Measurements from ENCODE around the gene UPF1.

UPF1 gene

DNA sequence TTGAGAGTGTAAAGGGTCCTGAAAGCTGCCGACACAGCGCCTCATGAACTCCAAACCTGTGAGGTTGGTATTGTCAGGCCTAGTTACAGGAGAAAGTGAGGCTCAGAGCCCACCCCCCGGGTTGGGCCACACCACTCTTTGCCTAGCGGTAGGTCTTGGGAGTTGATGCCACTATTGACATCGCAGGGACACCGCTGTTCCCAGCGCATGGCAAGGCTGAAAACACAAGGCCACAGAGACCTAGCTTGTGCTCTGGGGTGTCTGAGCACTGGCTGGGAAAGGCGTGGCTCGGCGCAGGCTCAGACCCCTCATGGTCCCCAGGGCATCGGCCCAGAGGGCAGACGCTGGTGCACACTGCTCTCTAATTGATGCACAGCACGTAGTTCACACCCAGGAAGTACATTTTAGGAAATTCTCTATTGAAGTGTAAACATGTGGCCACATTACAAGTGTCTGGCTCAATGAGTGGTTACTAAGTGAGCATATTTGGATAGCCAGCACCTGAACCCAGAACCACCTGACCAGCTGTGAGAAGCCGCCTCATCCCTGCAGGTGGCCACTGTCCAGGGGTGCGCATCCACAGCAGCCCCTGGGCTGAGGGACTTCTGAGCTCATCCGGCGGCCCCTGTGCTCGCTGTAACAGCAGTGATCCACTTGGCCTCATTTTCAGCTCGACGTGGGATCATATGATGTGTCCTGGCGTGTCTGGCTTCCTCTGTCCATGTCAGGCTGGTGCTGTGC, 27.3 kb downstream of the UPF1 start:
- no peak for DNase-seq

DNA sequence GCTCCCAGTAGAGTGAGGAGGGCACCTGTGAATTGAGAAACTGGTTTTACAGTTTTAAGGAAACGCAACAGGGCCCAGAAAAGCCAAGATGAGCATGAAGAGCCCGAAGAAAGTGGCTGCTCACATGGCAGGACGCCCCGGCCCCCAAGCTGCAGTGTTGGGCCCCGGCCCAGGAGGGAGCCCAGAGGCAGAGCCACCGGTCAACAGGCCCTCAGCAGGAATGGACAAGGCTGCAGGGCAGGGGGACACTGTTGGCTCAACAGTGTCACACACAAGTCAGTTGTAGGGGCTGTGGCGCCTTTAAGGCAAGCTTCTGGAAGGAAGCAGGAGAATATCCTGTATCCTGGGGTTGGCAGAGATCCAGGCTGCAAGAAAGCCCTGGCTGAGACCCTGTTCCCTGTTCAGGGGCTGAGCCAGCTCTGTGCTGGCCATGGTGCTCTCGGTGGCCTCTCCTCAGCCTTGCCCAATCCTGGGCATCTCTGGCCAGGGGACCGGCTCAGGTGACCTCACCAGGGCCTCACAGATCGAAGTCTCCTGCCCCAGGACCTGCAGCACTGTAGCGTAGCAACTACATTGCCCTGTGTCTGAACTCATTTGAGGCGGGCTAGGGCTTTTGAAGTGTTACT, 28.0 kb downstream of the UPF1 start:
- no peak for DNase-seq

DNA sequence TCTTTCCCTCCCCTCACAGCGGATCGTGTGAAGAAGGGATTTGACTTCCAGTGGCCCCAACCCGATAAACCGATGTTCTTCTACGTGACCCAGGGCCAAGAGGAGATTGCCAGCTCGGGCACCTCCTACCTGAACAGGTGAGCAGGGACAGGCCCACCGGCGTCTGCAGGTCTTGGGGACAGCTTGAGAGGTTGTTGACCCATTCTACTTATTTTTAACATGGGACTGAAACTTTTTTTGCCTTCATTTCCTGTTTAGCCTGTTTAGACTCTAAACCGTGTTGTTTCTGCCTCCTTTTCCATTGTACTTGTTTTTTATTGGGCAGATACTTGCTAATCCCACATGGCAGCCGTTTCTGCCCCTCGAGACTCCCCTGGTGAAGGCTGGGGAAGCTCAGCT, 28.5 kb downstream of the UPF1 start:
- DNase-seq: no peak

DNA sequence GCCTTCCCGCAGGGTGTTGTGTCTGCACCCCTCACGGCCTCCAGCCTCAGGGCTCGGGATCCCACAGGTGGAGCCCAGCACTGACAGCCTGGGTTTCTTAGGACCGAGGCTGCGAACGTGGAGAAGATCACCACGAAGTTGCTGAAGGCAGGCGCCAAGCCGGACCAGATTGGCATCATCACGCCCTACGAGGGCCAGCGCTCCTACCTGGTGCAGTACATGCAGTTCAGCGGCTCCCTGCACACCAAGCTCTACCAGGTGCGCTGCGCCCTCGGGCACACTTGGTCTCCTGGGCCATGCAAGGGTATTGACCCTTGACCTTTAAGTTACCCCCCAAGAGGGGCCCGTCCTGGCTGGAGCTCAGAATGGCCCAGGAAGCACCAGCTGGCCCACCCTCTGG, 29.0 kb downstream of the UPF1 start:
- no peak for DNase-seq

DNA sequence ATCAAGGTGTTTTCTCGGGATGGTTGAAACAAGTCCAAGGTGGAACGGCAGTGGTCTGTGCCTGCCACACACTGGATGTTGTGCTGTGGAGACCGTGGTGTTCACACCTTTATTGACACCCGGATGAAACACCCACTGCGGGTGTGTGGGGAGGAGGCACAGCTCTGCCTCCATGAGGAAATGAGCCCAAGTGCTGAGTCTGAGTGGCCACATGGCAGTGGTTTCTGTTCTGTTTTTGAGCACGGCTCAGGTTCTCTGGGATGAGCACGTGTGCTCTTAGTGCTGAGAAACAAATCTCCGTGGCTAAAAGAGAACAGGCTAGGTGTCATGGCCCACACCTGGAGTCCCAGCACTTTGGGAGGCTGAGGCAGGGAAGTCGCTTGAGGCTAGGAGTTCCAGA, 29.5 kb downstream of the UPF1 start:
- no peak for DNase-seq

DNA sequence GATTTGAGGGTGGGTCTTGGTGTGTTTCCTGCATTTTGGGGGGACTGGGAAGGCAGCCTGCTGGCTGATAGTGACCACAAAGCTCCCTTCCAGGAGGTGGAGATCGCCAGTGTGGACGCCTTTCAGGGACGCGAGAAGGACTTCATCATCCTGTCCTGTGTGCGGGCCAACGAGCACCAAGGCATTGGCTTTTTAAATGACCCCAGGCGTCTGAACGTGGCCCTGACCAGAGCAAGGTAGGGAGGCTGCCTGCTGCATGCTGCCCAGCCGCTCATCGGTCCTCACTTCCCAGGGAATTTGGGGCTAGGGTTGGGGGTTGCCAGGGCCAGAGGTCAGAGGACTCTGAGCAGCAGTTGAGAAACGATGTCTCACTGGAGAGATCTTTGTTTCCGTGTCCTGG, 30.2 kb downstream of the UPF1 start:
- DNase-seq: no peak

DNA sequence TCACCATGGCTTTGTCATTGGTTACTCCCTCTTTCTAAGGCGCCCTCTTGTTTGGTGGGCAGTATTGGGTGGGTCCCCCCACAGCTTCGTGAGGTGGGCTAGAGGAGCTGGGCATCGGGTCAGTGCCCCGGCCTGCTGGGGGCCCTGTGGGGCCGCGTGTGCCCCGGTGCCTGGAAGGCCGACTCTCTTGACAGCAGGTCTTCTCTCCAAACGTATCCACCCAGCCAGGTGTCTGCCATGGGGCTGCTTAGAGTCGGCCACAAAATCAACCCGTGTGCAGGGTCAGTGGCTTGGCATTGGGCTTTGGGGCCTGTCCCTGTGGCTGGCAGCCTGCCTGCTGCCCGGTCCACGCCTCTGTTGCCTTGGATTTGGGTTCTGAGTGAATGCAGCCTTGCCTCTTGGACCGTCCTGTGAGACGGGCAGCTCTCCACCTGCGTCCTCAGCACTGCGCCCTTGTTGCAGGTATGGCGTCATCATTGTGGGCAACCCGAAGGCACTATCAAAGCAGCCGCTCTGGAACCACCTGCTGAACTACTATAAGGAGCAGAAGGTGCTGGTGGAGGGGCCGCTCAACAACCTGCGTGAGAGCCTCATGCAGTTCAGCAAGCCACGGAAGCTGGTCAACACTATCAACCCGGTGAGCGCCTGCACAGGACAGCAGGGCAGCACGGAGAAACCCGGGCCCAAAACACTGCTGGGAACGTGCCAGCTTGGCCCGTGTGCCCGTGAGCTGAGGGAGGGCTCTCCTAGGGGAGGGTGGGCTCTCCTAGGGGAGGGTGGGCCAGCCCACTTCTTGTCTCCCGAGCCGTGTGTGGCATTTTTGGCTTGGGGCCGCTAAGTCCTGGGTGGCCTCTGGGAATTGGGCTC, 31.4 kb downstream of the UPF1 start:
- no peak for DNase-seq

DNA sequence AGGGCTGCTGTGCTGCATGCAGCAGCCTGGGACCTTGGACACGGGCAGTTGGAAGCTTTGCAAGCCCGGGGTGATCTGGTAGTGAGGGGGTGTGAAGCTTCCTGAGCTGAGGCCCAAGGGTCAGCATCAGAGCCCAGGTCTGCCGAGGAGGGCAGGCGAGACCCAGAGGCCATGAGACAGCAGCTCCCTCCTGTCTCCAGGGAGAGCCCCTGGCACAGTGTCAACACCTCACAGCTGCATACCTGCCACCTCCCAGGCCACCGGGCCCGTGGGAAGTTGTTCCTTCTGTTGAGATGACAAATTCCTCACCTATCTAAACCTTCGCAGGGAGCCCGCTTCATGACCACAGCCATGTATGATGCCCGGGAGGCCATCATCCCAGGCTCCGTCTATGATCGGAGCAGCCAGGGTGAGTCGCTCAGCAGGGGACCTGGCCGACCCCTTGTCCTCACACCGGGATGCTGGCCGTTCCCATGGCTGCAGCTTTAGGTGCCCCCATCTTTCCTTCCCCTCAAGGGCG, 32.1 kb downstream of the UPF1 start:
- no peak for DNase-seq

DNA sequence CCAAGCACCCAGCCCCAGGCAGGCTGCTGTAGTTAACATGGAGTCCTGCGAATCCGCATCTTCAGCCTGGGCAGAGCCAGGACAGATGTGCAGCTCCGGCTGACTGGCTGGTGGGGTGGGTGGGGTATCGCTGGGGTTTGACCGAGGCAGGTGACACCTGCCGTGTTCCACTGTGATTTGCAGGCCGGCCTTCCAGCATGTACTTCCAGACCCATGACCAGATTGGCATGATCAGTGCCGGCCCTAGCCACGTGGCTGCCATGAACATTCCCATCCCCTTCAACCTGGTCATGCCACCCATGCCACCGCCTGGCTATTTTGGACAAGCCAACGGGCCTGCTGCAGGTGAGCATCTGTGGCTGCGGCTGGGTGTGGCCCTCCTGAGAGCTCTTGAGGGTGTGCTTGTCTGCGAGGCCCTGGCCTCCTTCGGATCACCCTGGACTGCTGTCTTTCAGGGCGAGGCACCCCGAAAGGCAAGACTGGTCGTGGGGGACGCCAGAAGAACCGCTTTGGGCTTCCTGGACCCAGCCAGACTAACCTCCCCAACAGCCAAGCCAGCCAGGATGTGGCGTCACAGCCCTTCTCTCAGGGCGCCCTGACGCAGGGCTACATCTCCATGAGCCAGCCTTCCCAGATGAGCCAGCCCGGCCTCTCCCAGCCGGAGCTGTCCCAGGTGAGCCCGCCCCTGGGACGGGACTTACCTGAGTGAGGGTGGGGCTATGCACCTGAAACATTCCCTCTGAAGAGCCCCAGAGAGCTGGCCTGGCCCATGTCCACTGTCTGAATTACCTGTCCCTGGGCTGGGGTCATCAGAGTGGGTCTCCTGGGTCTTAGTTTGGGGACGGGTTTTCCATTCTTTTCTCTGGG, 33.6 kb downstream of the UPF1 start:
- DNase-seq: no peak

DNA sequence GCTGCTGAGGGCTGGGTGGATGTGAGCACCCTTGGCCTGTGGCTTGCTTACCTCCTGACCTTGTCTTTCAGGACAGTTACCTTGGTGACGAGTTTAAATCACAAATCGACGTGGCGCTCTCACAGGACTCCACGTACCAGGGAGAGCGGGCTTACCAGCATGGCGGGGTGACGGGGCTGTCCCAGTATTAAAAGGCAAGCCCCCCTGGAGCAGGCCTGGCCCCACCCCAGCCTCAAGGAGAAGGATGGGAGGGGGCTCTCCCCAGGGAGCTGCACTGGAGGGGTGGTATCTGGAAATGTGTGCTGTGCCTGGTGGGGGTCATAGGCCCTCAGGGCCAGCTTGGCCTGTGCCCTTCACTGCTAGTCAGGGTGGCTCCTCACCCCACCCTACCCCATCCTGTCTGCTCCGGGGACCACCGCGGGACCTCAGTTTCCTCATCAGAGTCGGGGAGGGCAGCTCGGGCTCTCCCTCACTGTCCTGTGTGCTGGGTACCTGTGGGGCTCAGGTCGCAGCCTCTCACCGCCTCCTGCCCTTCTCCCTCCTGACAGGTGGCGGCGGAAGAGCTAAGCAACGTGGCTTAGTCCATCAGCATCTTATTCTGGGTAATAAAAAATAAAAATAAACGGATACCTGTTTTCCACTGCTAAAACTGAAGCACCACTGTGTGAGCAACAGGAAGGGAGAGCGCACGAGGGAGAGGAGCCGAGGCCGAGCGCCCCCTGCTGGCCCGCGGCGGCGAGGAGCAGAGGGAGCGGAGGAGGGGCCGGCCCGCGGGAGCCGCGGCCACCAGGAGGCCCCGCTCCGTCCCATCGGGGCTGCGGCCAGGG, 34.4 kb downstream of the UPF1 start:
- peak; percentile 26 to 60 (median 46) for DNase-seq

DNA sequence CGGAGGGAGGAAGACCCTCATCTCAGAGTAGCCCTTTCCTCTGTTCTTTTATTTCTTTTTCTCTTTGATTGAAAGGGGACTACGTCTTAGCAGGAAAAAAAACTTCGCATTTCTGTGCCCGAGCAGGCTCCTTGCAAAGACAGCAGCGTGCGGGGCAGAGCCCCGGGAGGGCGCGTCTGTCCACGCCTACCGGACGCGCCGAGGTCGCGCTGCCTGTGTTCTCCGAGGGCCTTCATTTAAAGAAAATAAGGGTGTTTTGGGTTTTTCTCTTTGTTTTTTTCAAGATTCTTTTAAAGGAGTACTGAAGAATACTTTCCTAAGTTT, 35.0 kb downstream of the UPF1 start:
- no peak for DNase-seq

DNA sequence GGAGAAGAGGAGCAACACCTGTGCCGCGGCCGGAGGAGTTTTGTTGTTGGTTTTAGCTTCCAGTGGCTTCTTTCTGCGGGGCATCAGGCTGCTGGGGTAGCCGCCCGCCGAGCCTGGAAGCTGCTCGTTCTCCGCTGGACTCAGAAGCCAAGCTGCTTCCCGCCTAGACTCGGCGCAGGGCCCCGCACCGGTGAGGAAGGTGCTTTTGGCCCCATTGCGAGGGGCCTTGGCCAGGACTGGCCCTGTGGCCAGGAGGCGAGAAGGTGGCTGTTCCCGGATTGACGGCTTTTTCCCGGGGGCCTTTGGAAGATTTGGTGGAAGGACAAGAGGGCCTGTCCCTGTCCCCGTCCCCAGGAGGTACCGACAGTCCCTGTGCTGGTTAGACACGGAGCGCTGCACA, 35.4 kb downstream of the UPF1 start:
- DNase-seq: no peak

DNA sequence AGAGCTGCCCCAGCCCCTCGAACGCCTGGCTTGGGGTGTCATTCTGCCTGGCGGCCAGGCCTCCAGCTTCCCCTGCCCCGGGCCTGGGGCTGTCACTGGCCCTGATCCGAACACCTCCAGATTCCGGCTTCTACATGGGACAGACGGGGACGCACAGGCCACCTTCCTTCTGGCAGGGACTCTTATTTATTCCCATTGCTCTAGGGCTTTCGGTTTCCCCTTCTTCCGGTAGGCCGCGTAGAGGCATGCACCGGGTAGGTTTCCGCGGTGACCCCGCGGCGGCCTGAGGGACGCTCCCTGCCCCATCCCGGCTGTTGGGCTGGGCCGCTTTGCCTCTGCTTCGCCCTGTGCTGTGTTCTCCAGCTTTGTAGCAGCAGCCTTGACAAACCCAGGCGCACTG, 36.0 kb downstream of the UPF1 start:
- no peak for DNase-seq

DNA sequence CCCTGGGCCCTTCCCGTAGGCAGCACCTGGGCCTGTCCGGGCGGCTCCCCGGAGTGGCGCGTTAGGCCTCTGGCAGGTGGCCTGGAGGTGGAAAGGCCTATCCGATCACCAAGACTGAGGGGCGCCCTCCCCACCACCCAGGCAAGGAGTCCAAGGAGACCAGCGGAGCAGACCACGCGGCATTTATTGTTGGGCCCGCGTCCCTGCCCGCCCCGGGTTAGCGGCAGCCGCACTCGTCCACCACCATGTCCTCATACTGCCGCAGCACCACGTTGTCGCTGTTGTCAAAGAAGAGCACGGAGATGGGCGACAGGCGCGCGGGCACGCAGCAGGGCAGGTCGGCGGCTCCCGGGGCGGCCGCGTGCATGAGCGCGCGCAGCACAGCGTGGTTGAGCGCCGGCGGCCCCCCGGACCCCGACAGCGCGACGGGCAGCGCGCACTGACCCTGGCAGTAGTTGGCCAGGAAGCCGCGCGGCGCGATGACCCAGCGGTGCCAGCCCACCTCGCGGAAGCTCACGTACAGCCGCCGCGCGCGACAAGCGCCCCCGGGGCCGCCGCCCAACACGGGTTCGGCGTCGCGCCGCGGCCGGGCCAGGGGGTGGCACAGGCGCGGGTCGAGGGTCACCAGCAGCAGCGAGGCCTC, 36.7 kb downstream of the UPF1 start:
- no peak for DNase-seq

DNA sequence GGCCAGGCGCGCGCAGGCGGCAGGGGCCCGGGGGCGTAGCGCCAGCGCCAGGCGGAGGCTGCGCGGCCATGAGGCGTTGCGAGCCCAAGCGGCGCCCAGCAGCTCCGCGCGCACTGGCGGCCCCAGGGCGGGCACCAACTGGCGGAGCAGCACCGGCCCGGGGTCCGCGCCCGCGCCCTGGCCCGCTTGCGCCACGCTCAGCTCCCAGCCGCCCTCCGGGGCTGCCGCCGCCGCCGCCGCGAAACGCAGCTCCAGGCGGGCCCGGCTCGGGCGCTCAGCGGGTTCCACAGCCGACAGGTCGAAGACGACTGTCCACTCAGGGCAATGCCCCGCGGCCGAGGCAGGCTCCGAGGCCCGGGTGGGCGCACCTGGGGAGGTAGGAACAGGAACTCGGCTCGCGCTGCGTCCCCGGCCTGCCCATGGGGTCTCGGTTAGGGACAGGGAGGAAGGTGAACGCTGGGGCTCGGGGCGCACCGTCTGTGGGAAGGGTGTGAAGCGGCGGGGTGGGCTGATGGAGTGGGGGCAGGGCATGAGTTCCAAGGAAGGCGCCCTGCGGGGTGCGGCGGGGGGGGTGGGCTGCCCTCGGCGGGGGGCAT, 37.4 kb downstream of the UPF1 start:
- no peak for DNase-seq

DNA sequence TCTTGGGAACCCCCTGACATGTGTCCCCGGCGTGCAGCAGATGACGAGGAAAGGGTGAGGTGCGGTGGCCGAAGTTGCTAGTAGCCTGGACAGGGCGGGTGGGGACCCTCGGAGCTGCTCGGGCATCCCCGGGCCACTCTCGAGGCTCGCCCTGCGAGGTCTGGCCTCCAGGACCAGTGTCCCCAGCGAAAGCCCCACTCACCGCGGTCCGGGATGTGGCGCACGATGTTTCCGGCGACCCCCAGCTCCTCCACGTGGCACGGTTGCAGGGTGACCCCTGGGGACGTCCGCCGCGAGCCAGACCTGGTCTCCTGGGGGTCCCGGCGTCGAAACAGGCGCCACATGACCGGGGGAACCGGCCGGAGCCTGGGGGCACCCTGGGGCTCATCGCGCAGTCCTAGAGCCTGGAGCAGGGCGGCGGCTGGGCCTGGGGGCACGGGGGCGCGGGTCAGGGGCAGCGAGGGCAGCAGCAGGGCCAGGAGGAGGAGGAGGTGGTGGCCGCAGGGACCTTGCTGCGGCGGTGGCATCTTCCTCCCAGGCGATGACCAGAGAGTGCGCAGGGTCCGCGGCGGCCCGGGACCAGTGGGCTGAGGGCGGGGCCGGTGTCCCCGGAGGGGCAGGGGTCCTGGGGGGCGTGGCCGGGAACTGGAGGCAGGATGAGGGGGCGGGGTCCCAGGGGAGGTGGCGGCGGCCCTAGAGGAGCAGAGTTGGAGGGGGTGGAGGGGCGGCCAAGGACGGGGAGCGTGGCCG, 38.2 kb downstream of the UPF1 start:
- DNase-seq: no peak

DNA sequence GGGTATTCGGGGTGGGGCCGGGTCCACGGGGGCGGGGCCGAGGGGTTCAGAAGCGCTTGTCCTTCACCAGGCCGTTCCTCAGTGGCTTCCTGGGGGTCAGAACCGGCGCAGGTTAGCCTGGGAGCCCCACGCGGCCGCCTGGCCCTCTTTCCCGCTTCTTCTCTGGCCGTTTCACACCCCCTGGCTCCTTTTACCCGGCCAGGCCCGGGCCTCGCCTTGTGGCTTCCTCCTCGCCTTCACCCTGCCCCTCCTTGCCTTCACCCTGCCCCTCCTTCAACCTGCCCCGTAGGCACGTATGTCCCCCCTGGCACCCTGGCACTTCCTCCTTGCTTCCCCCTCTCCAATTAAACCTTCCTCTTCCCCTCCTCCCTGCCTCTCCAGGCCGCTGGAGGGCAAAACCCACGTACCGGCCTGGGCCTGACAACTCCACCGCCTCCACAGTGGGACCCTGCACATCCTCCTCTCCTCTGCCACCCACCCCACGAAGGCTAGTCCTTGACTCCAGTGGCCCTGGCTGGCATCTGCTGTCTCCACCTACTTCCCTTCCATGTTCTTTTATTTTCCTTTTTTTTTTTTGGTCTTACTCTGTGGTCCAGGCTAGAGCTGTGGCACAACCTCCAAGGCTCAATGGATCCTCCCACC, 38.9 kb downstream of the UPF1 start:
- no peak for DNase-seq

DNA sequence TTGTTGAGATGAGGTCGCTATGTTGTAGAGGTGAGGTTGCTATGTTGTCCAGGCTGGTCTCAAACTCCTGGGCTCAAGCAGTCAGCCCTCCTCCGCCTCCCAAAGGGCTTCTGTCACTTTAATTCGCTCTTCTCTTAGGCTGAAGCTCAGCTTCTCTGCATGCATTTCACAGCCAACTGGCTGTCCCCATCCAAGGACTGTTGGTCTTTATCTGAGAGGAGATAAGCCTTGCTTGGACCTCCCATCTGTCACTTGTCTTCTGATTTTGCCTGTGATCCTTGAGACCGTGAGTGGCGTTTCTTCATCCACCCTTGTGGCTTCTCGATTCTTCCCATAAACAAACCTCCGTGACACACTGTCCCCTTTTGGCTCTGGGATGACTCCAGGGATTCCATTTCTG, 39.8 kb downstream of the UPF1 start:
- no peak for DNase-seq

DNA sequence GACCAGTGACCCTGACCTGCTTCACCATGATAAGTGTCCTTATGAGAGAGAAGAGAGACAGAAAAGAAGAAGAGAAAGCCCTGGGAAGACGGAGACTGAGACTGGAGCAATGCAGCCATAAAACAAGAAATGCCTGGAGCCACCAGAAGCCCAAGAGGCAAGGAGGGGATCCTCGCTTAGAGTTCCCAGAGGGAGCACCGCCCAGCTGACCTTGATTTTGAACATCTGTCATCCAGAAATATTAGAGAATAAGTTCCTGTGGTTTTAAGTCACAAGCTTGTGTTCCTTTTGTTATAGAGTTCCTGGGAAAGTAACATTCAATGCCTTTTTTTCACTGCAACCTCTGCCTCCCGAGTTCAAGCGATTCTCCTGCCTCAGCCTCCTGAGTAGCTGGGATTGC, 44.0 kb downstream of the UPF1 start:
- DNase-seq: no peak

DNA sequence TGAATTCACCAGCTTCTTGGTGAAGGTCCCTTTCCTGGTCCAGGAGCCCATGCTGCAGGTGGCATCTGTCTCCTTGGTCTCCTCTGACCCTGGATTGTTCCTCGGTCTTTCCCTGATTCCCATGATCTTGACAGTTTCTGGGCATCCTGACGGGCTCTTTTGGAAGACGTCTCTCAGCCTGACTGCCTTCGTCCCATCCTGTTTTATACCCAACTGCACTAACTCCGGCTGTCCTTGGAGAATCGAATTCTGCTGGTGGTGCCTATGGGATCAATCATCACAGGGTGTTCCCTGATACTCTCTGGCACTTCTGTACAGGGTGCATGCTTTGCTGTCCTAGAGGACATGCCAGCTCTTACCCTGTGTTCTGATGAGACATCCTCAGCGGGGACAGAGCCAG, 45.1 kb downstream of the UPF1 start:
- DNase-seq: no peak
